Measurements from ENCODE around the gene RTP1. TPM values are rescaled to one million over a fixed set of nuclear protein-coding genes. Genes with fewer than 3 reads are reported as not detected.

RTP1 gene
- total RNA-seq, 2 experiments from 2014 or later, result not detected

DNA sequence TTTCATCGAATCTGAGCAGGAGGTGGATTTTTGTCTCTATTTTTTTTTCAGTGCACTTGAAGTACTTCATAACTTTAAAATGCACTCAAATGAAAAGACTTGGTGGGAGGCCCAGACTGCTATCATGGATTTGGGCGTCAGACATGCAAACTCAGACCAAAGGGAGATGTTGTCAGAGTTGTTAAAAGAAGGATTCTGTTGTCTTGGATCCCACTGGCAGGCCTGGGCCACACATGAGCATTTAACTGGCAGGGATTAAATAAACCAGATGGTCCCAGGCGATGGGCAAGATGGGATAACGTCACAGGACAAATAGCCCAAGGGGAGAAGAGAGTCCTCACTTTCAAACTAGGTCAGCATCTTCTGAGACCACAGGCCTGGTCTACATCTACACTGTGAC lies 15.4 kb downstream of the RTP1 start:
- no peaks in the 10 kb centered on the region for H3K36me3 Mint-ChIP-seq (ENCODE audit: low read depth)
- intact Hi-C loops (cut with DNase I, micrococcal nuclease), result no loop called here
- DNase-seq (no peak), ATAC-seq (ENCODE audit: poor library complexity) (no peak)
- H3K27me3 Mint-ChIP-seq, result no peaks in the 10 kb centered on the region
- CTCF ChIA-PET, result no interaction called here
- H3K4me3 Mint-ChIP-seq, result no peak overlapping the region
- H3K27ac ChIP-seq (ENCODE audit: low read depth in 1 of 2, low read length in 2 of 2), result no peak overlapping the region
- POLR2A ChIA-PET, result no interaction called here
- no peaks in the 10 kb centered on the region for H3K36me3 ChIP-seq (ENCODE audit: insufficient read depth, low read length)
- H3K4me3 ChIP-seq (ENCODE audit: low read length), result no peak overlapping the region
- no peaks in the 10 kb centered on the region for H3K27me3 ChIP-seq (ENCODE audit: control insufficient read depth in 1 of 2, insufficient read depth in 2 of 2, low read length in 2 of 2)
- no peaks in the 10 kb centered on the region for H3K4me1 ChIP-seq (ENCODE audit: insufficient read depth, low read length)
- no peak overlapping the region for H3K27ac Mint-ChIP-seq
- no peaks in the 10 kb centered on the region for H3K4me1 Mint-ChIP-seq (ENCODE audit: low read depth)
- no peaks in the 10 kb centered on the region for H3K9me3 Mint-ChIP-seq
- H3K9me3 ChIP-seq (ENCODE audit: control insufficient read depth in 1 of 2, insufficient read depth in 1 of 2, low read length in 2 of 2), result no peaks in the 10 kb centered on the region
- TF ChIP-seq, protein P1, sequence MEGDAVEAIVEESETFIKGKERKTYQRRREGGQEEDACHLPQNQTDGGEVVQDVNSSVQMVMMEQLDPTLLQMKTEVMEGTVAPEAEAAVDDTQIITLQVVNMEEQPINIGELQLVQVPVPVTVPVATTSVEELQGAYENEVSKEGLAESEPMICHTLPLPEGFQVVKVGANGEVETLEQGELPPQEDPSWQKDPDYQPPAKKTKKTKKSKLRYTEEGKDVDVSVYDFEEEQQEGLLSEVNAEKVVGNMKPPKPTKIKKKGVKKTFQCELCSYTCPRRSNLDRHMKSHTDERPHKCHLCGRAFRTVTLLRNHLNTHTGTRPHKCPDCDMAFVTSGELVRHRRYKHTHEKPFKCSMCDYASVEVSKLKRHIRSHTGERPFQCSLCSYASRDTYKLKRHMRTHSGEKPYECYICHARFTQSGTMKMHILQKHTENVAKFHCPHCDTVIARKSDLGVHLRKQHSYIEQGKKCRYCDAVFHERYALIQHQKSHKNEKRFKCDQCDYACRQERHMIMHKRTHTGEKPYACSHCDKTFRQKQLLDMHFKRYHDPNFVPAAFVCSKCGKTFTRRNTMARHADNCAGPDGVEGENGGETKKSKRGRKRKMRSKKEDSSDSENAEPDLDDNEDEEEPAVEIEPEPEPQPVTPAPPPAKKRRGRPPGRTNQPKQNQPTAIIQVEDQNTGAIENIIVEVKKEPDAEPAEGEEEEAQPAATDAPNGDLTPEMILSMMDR (IDR thresholded peaks at IDR 0.05), result no peak

DNA sequence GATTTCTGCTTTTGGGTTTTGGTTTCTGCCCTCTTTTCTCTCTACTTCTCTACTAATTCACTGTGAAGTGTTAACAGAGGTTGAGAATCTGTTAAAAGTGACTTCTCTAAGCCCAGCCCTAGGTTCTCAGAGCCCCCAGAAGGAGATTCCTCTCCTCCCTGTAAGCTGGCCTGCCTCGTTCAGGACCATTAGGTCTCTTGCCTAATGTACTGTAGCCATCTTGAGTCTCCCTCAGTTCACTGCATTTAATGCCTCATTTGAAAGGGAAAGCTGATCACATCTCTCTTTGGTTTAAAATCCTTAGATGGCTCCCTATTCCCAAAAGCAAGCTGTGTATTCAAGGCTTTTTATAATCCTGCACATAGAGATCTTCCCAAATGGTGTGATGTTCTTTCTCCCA lies 16.3 kb downstream of the RTP1 start:
- Histone ChIP-seq H3K27me3 (ENCODE audit: control insufficient read depth in 1 of 2, insufficient read depth in 2 of 2, low read length in 2 of 2) (no peaks in the 10 kb centered on the region), H3K36me3 (ENCODE audit: insufficient read depth, low read length) (no peaks in the 10 kb centered on the region), H3K4me1 (ENCODE audit: insufficient read depth, low read length) (no peaks in the 10 kb centered on the region), H3K27ac (ENCODE audit: low read depth in 1 of 2, low read length in 2 of 2) (no peak overlapping the region), H3K4me3 (ENCODE audit: low read length) (no peak overlapping the region), H3K9me3 (ENCODE audit: control insufficient read depth in 1 of 2, insufficient read depth in 1 of 2, low read length in 2 of 2) (no peaks in the 10 kb centered on the region)
- Mint-ChIP-seq H3K4me1 (ENCODE audit: low read depth) (no peaks in the 10 kb centered on the region), H3K36me3 (ENCODE audit: low read depth) (no peaks in the 10 kb centered on the region), H3K9me3 (no peaks in the 10 kb centered on the region), H3K4me3 (no peak overlapping the region), H3K27me3 (no peaks in the 10 kb centered on the region), H3K27ac (no peak overlapping the region)
- intact Hi-C loops (cut with DNase I, micrococcal nuclease), result no loop called here
- TF ChIP-seq, protein P1 (IDR thresholded peaks at IDR 0.05), result no peak
- DNase-seq (no peak), ATAC-seq (ENCODE audit: poor library complexity) (no peak)
- ChIA-PET CTCF (interaction anchor here (0.6 kb wide), 1 partner anchor 1552 kb away, joined by 4 read pairs; no protein-coding TSS in a partner anchor), POLR2A (no interaction called here)

GRCh38 chr3:187215460-187215859 lies 18.2 kb downstream of the RTP1 start:
- TF ChIP-seq, protein P1 (IDR thresholded peaks at IDR 0.05), result no peak
- Mint-ChIP-seq H3K27me3 (no peaks in the 10 kb centered on the region), H3K36me3 (ENCODE audit: low read depth) (no peaks in the 10 kb centered on the region), H3K9me3 (no peaks in the 10 kb centered on the region), H3K4me1 (ENCODE audit: low read depth) (no peaks in the 10 kb centered on the region), H3K27ac (no peak overlapping the region), H3K4me3 (no peak overlapping the region)
- ChIA-PET POLR2A (no interaction called here), CTCF (no interaction called here)
- no peak overlapping the region for H3K4me3 ChIP-seq (ENCODE audit: low read length)
- intact Hi-C loops (cut with DNase I, micrococcal nuclease), result no loop called here
- no peaks in the 10 kb centered on the region for H3K27me3 ChIP-seq (ENCODE audit: control insufficient read depth in 1 of 2, insufficient read depth in 2 of 2, low read length in 2 of 2)
- no peaks in the 10 kb centered on the region for H3K9me3 ChIP-seq (ENCODE audit: control insufficient read depth in 1 of 2, insufficient read depth in 1 of 2, low read length in 2 of 2)
- DNase-seq (no peak), ATAC-seq (ENCODE audit: poor library complexity) (no peak)
- H3K27ac ChIP-seq (ENCODE audit: low read depth in 1 of 2, low read length in 2 of 2), result no peak overlapping the region
- no peaks in the 10 kb centered on the region for H3K4me1 ChIP-seq (ENCODE audit: insufficient read depth, low read length)
- H3K36me3 ChIP-seq (ENCODE audit: insufficient read depth, low read length), result no peaks in the 10 kb centered on the region

All from CD4-positive, alpha-beta T cell (primary cell).